GM19467 (cell line): ENCODE data around the gene ARRDC1.

Experiments
- ATAC-seq: cut with Tn5 transposase; IDR thresholded peaks from one replicate; pipeline ENCODE4 v1.9.1; 2021; ENCODE audit warnings: mild to moderate bottlenecking, moderate library complexity; ENCODE audit not compliant: unreplicated experiment

The ARRDC1 gene

GRCh38 chr9:137632230-137633161, 27.0 kb downstream of the ARRDC1 start:
- ATAC-seq: no peak

- no peak for ATAC-seq
Observed at GRCh38 chr9:137634016-137634415, 28.5 kb downstream of the ARRDC1 start.

GRCh38 chr9:137638680-137639079, 33.2 kb downstream of the ARRDC1 start:
- no peak for ATAC-seq

- no peak for ATAC-seq
Observed at GRCh38 chr9:137639303-137640051, 34.0 kb downstream of the ARRDC1 start.

- ATAC-seq: no peak
Observed at GRCh38 chr9:137640862-137641261, 35.4 kb downstream of the ARRDC1 start.

- no peak for ATAC-seq
Observed at GRCh38 chr9:137642118-137642601, 36.7 kb downstream of the ARRDC1 start.

GRCh38 chr9:137642892-137643291, 37.4 kb downstream of the ARRDC1 start:
- ATAC-seq: no peak

- no peak for ATAC-seq
Observed at GRCh38 chr9:137643921-137644320, 38.4 kb downstream of the ARRDC1 start.

DNA sequence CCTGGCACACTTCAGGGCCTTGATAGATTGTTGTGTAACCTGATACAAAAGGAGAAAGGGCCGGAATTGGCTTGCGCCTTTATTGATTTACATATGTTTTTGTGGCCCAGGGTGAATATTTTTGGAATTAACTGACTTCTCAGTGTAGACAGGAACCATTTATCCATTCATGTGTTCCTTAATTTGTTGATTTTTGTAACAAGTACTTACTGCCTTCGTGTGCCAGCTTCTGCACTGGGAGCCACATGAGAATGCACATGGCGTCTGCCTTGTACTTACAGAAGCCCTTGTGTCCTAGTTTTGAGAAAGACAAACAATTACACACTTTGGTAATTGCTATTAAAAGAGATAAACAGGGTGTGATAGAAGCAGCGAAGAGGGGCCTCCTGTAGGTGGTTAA, 39.7 kb downstream of the ARRDC1 start:
- ATAC-seq: no peak

DNA sequence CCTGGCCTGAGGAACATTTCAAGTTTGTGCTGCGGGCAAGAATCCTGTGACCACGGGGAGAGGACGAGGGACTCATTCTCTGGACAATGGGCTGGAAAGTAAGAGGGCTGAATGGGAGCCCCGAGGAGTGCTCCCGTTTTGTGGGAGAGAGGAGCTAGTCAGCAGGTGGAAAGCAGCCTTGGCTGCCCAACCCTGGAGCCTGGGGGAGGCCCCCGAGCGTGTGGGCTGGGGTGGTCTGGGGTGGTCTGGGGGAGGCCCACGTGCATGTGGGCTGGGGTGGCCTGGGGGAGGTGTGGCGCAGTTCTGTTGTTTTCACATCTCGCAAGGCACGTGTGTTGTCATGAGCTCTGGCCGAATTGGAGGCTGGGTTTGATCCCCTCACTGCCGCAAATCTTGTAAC, 40.9 kb downstream of the ARRDC1 start:
- no peak for ATAC-seq

DNA sequence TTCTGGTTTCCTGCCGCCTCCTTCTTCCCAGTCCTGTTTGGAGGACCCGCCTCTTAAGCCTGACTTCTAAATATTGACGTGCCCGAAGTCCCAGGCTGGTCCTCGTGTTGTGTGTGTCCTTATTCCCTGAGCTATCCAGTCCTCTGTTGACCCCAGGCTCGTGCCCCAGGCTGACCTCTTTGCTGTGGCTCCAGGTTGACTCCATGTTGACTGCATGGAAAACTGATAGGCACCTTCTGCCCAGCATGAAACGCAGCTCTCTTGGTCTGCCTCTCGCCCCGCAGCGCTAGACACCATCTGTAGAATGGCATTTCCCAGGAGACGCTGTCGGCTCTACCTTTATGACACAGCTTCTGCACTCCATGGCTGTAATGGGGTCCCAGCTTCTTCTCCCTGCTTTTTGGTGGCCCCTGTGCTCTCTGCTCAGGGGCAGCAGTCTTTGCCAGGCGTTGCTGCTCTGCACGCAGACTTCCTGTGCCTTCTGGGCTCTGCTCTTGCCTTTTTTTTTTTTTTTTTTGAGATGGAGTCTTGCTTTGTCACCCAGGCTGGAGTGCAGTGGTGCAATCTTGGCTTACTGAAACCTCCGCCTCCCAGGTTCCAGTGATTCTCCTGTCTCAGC, 41.7 kb downstream of the ARRDC1 start:
- ATAC-seq: no peak

DNA sequence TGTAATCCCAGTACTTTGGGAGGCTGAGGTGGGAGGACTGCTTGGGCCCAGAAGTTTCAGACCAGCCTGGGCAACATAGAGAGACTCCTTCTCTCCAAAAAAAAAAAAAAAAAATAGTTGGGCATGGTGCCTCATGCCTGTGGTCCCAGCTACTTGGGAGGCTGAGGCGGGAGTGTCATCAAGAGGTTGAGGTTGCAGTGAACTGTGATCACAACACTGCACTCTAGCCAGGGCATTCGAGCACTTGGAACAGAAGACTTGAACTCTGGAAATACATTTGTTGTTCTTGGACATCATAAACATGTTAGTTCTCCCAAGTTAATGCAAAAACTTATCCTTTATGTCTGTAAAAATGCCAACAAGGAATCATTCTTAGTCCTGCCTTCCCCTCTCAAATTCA, 42.9 kb downstream of the ARRDC1 start:
- ATAC-seq: no peak

DNA sequence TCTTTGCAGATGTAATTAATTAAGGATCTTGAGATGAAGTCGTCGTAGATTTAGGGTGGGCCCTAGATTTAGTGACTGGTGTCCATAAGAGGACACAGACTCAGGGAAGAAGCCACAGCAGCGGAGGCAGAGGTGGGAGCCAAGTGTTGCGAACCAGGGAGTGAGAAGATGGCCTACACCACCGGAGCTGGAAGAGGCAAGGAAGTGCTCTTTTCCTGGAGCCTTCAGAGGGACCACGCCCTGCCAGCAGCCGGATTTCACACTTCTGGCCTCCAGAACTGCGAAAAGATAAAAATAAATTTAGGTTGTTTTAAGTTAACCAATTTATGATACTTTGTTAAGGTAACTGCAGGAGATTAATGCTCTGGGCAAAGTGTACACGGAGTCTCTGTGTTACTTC, 44.1 kb downstream of the ARRDC1 start:
- ATAC-seq: no peak

DNA sequence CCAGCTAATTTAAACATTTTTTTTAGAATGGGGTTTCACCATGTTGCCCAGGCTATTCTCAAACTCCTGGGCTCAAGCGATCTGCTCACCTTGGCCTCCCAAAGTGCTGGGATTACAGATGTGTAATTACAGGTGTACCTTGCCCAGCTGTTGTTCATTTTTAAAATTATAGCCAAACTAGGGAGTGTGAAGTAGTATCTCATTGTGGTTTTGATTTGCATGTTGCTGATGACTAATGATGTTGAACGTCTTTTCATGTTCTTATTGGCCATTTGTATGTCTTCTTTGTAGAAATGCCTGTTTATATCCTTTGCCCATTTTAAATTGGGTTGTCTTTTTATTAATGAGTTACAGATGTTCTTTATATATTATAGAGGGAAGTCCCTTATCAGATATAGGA, 44.8 kb downstream of the ARRDC1 start:
- no peak for ATAC-seq

GRCh38 chr9:137650779-137651178, 45.3 kb downstream of the ARRDC1 start:
- ATAC-seq: no peak

- ATAC-seq: no peak
Observed at GRCh38 chr9:137656416-137656815, 50.9 kb downstream of the ARRDC1 start.

- ATAC-seq: no peak
Observed at GRCh38 chr9:137657606-137658005, 52.1 kb downstream of the ARRDC1 start.

DNA sequence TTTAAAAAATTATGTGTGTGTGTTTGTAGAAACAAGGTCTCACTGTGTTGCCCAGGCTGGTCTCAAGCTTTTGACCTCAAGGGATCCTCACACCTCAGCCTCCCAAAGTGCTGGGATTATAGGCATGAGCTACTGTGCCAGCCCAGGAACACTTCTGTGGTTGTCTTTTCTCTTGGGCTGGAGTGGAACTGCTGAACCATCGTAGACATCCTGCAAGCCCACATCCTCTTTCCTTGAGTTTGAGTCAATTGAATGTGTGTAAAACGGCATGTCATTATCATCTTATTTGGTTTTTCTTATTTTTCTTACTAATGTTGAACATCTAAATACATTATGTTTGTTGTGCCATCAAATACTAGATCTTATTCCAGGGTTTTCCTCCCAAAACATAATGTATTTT, 53.3 kb downstream of the ARRDC1 start:
- ATAC-seq: no peak

- ATAC-seq: no peak
Observed at GRCh38 chr9:137660144-137660543, 54.7 kb downstream of the ARRDC1 start.

GRCh38 chr9:137663584-137663983, 58.1 kb downstream of the ARRDC1 start:
- ATAC-seq: no peak

- no peak for ATAC-seq
Observed at GRCh38 chr9:137664676-137665075, 59.2 kb downstream of the ARRDC1 start.
